ENCODE measurements around the gene HSPA12B.

The HSPA12B gene

GRCh38 chr20:3705970-3706739 lies 26.3 kb upstream of the HSPA12B start:
- DNase-seq = no peak

GRCh38 chr20:3706774-3707507 lies 25.5 kb upstream of the HSPA12B start:
- no peak for DNase-seq

DNA sequence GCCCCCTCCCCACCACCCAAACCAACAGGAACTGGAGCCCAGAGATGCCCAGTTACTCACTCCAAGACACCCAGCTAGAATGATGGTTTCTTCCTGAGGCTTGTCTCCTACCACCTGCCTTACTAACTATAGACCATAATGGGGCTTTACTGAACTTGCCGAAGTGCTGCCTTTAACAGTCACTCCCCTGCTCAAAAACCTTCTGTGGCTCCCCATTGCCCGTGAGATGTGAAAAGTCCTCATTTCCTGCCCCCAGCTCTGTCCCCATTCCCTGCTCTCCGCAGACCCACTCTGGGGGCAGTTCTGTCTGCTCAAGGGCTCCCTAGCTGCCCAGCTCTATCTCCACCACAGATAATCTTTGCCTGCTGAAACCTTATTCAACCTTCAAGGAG lies 25.0 kb upstream of the HSPA12B start:
- no peak for DNase-seq

GRCh38 chr20:3710011-3710466 lies 22.4 kb upstream of the HSPA12B start:
- no peak for DNase-seq

- peak; percentile 88 to 89 for DNase-seq
These were observed 21.6 kb upstream of the HSPA12B start for GRCh38 chr20:3710703-3711483.

DNA sequence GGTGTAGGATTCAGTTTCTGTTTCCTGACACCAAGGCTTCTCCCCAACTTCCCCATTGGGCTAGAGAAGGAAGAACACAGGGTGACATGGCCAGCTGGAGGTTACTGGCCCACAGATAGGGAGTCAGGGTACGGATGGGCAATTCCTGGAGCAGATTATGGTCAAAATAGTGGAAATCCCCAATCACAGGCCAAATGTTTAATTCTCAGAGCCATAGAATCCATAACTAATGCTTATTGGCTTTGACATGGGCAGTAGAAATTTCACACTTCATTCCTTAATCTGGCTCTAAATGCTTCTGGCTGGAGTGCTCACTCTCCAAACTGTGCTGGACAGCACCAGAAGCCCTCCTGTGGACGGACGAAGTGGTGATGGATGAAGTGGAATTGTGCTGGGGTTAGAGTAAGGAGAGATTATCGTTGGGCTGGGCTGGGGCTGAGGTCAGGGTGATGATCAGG lies 21.0 kb upstream of the HSPA12B start:
- no peak for DNase-seq

DNA sequence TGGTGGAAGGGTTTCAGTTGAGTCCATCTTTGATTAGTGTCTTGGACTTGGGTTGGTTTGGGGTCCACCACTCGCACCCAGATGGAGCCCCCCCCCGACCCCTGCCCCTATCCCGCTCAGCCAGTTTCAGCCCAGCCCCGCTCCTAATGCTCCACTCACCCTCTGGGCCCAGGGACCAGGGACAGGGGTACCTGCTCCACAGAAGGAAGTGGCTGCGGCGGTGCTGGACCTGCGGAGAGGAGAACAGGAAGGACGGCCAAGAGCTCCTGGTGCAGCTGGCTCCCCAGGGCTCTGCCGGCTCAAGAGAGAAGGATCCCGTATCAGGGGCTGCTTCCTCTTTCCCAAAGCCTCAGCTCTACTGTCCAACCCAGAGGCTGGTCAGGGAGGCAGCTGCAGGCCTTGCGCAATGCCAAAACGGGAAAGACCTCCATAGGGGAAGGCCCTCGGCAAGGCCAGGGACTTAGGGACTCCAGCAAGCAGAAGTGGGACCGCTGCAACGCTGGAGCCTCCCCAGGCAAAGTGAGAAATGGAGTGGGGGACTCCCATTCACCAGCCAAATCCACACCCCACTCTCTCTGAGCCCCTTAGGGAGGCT lies 20.1 kb upstream of the HSPA12B start, which contains the start of gene SIGLEC1:
Gene SIGLEC1, minus strand, starts transcription at position 322 of the 595 bp plus-strand sequence. CDS start 5,472 bp downstream, outside the sequence.
- no peak for DNase-seq

DNA sequence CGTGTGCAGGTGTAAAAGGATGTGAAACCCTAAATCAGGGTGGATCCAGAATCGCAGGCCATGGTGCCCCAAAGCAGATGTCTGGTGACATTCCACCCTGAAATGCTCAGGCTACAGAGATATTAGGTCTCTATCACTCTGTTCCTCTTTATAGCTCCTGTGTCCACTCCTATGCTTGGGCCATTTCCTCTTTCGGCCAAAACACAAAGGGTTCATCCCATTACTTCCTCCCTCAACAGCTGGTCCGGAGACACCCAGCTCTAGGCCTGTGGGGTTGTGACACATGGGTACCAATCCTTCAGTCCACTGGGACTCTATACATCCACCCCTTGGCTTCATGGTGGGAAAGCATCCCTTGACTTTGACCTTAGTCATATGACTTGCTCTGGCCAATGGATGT lies 18.4 kb upstream of the HSPA12B start:
- no peak for DNase-seq

DNA sequence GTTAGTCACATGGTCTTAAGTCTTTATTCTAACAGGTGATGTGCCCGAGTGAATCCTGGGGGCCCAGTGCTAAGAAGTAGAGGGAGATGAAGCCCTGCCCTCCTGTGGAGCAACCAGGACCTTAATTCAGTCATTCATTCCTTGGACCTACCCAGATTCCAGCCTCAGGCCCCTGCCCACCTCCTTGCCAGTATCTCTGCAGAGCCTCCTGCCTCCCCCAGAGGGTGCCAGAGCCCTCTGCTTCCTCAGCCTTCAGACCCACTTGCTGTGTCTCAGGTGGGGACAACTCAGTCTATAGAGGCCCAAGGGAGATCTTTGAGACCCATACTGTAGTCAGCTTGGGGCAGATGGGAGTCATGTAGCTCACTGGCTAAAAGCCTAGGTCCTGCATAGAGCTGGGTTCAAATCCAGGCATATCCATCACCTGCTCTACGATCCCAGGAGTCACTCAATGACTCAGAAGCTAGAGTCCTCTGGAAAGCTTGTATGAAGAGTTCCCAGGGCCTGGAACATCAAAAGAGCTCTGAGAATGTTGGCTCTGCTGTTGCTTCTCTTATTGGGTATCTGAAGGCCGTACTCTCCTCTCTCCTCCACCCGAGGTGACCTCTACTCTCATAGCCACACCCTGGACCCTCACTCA lies 16.2 kb upstream of the HSPA12B start:
- peak; percentile 39 to 48 for DNase-seq

DNA sequence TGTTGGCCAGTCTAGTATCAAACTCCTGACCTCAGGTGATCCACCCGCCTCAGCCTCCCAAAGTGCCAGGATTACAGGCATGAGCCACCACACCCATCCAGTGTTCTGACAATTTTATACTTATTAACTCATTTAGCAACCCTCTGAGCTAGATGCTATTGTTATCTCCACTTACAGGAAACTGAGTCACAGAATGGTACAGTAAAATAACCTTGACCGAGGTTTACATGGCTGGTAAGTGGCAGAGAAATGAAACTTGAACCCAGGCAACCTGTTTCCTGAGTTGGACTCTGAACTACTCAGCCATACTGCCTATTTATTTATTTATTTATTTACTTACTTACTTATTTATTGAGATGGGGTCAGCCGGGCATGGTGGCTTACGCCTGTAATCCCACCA lies 13.4 kb upstream of the HSPA12B start:
- DNase-seq = no peak

- no peak for DNase-seq
These were observed 12.4 kb upstream of the HSPA12B start for GRCh38 chr20:3720068-3720467.

- DNase-seq = no peak
These were observed 11.9 kb upstream of the HSPA12B start for GRCh38 chr20:3720626-3721025.

GRCh38 chr20:3721912-3722311 lies 10.6 kb upstream of the HSPA12B start:
- no peak for DNase-seq

- no peak for DNase-seq
These were observed 9.2 kb upstream of the HSPA12B start for GRCh38 chr20:3723284-3723683.

- no peak for DNase-seq
These were observed 8.1 kb upstream of the HSPA12B start for GRCh38 chr20:3724356-3724755.

DNA sequence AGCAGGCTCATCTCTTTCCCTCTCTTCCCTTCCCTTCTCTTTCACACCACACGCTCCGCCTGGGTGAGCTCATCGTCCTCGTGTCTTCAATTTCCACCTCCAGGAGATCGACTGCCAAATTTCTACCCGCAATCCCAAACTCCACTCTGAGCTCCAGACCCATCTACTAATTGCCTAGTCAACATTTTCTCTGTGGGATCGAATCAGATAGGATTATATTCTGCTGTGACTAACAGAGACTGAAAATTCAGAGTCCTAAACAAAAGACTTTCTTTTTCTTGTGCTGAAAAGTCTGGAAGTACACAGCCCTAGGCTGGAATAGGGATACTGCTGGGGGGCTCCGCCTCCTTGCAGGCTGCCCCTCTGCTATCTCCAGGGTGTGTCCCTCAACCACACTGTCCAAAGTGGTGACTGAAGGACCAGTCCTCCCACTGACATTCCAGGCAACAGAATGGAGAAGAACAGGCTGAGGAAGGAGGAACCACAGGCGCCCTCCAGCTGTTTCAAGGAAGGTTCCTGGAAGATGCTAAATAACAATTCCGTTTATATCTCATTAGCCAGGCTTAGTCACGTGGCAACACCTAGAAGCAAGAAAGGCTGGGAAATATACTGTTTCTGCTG lies 5.0 kb upstream of the HSPA12B start:
- DNase-seq = no peak

GRCh38 chr20:3728354-3728753 lies 4.1 kb upstream of the HSPA12B start:
- DNase-seq = no peak

DNA sequence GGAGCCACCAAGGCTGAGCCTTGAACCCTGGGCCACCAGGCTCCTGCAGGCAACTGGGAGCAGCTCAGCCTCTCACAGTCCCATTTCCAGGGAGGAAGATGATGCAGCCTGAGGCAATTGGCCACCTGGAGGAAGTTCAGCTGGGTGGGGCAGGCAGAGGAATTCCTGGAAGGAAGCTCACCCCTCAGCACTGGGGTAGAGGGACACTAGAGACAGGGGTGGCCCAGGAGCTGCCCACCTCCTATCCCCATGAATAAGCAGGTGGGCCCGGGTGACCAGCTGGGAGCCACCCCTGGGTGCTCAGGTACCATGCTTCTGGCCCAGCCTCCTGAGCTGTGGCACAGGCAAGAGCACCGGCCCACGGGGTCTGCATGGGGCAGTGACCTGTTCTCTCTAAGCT lies 3.6 kb upstream of the HSPA12B start:
- DNase-seq = no peak

- DNase-seq = no peak
These were observed 3.1 kb upstream of the HSPA12B start for GRCh38 chr20:3729378-3729777.

DNA sequence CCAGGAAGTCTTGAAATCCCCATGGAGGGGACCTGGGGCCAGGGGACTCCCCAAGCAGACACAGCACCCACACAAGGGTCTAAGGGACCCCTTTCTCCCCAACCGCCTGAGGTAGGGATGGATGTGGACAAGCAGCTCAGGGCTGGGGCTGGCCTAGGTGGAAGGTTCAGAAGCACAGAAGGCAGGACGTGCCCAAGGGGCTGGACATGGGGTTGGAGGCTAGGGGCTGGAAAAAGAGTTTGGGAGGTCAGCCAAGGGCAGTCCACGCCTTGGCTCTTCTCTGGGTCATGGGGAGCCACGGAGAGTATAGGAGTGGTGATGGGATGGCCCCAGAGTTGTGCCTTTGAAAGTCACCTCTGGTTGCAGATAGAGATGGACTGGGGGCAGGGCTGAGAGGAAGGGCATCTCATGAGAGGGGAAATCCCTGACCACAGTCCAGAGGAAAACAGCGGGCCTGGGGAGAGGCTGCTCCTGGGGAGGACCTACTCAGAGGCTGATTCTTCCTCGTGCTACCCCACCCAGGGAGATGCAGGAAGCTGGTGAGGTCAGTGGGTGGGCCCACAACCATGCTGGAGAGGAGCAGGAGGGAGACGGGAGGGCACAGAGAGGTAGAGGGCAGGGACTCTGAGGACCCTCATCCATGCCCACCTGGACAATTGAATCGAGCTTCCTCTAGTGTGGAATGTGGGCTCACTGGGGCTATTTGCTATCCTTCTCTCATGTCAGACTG lies 2.5 kb upstream of the HSPA12B start:
- DNase-seq = no peak

All from activated T-cell treated with anti-CD3 and anti-CD28 coated beads, Interleukin-2, amount 50 U/mL, for 48 hours (primary cell).